Heart left ventricle (tissue), 16 donors: ENCODE measurements around the gene FA2H. TPM values are rescaled to one million over a fixed set of nuclear protein-coding genes. Genes with fewer than 3 reads are reported as not detected.

Source experiments
- ATAC-seq, 4 donors: fragments of 200-7000 bp; cut with Tn5 transposase; one replicate each; pipeline ENCODE4 v1.9.1; 2020 to 2022; ENCODE audit warnings: moderate library complexity in 4 of 4, mild to moderate bottlenecking in 3 of 4, moderate number of reproducible peaks in 1 of 4
- DNase-seq, 5 donors: peaks; one replicate each; pipeline ENCODE4 v3.0.0-alpha.2; 2020
- H3K27ac ChIP-seq, 12 donors: fragments of 200-600 bp; sonication (generic) in 4 of 12; one replicate each; pipeline versions ENCODE4 v1.5.0 to v1.8.0; 2016 to 2022; ENCODE audit warnings: mild to moderate bottlenecking in 2 of 12
- H3K27me3 ChIP-seq, 9 donors: fragments of 200-600 bp; sonication (generic) in 2 of 9; one replicate each; pipeline versions ENCODE4 v1.5.1 to v1.8.0; 2016 to 2022; ENCODE audit warnings: mild to moderate bottlenecking in 3 of 9
- H3K36me3 ChIP-seq, 9 donors: fragments of 200-600 bp; sonication (generic) in 2 of 9; one replicate each; pipeline versions ENCODE4 v1.5.0 to v1.8.0; 2018 to 2022; ENCODE audit warnings: mild to moderate bottlenecking in 2 of 9
- H3K4me1 ChIP-seq, 12 donors: fragments of 200-600 bp; sonication (generic) in 4 of 12; one replicate each; pipeline versions ENCODE4 v1.5.0 to v1.8.0; 2016 to 2022; ENCODE audit warnings: mild to moderate bottlenecking in 3 of 12
- H3K4me3 ChIP-seq, 12 donors: fragments of 200-600 bp; sonication (generic) in 4 of 12; one replicate each; pipeline versions ENCODE4 v1.5.0 to v1.8.0; 2017 to 2022; ENCODE audit warnings: mild to moderate bottlenecking in 9 of 12, moderate library complexity in 4 of 12
- H3K9me3 ChIP-seq, 12 donors: fragments of 200-600 bp; sonication (generic) in 4 of 12; one replicate each; pipeline versions ENCODE4 v1.5.0 to v1.8.0; 2016 to 2022; ENCODE audit warnings: mild to moderate bottlenecking in 1 of 12
- CTCF ChIP-seq, 12 donors: fragments of 200-600 bp; sonication (generic) in 4 of 12; IDR thresholded peaks; one replicate each; pipeline versions ENCODE4 v1.5.0 to v1.8.0; 2018 to 2022; ENCODE audit warnings: antibody characterized with exemption in 12 of 12, mild to moderate bottlenecking in 5 of 12
- POLR2A ChIP-seq, 2 donors: fragments of 450-650 bp; IDR thresholded peaks; one replicate each; pipeline ENCODE4 v1.6.1; 2017; ENCODE audit warnings: antibody characterized with exemption in 2 of 2, mild to moderate bottlenecking in 2 of 2, moderate library complexity in 2 of 2
- WGBS, 4 donors: extraction: QIAGEN DNeasy Blood & Tissue Kit in 2 of 4; methylation state at CpG; one replicate each; pipeline versions ENCODE4 v1.1.5 to v1.1.7; 2013 to 2018; 5-methylcytosine and 5-hydroxymethylcytosine counted together
- intact Hi-C, 10 donors: fragments of 100-400 bp; cut with DNase I; formaldehyde crosslinking; loops; one replicate each; pipeline versions ENCODE4 v1.11.1 to v1.14.2; 2022
- polyA plus RNA-seq, 2 donors: library from polyadenylated mRNA; stranded (reverse); fragments of 200-250 nt; gene quantifications; one replicate each; pipeline ENCODE4 v1.2.3, GENCODE V29; 2013
- total RNA-seq, 9 donors: library from RNA; depleted of rRNA in 2 of 9; stranded (reverse); fragments of >200 nt in 2 of 9; fragmentation: NEBNext Ultra II Directional in 3 of 9; extraction: Animal tissue kit (Norgen Biotek cat#: 25700) in 3 of 9; gene quantifications; one replicate each; pipeline versions ENCODE4 v1.1.0 to v1.2.4, GENCODE V29; 2016 to 2023
- donor health status: ischemic (EF 13 %, LVEDD 7.1; RV severe dilation, severe dysfunction).
- donor health status: healthy with polysubstance abuse.
- donor health status: DM: no; HTN: yes; CAD: no.
- donor health status: DM: no; HTN: no; CAD: no.
- donor health status: ischemic (EF 25% LVEDD 6.9; RV normal size, moderate dysfunction).
- donor health status: ischemic (EF 25% LVEDD 5.7; RV mildly dilated, moderate dysfunction).
- donor health status: healthy.
- donor health status: DM: yes; HTN: yes; CAD: no.
- donor health status: ischemic (EF 35%, LVEDD 5.7; RV mildly dilated, moderate dysfunction).
- donor health status: nonischemic (EF 11% LVEDD 7.7; RV severe dilation, severe dysfunction).
- donor health status: DM: yes; HTN: yes; CAD: no.
- donor health status: PGD.
- donor health status: ischemic (EF 29% LVEDD 5.4; RV normal size, mild dysfunction).
- donor health status: nonischemic (EF 23%, LVEDD 6.1; RV moderate dilation, normal function).

FA2H gene
- total and polyA plus RNA-seq, 11 donors, result 0.04 to 1.9 (median 0.39) TPM; not detected in 7

- Histone ChIP-seq H3K27me3 (peaks cover 0 to 7% (median 0%) of the 10 kb centered on the region in 9 donors), H3K4me3 (no peak overlapping the region), H3K9me3 (no peaks in the 10 kb centered on the region), H3K27ac (no peak overlapping the region), H3K4me1 (no peaks in the 10 kb centered on the region), H3K36me3 (no peaks in the 10 kb centered on the region)
- 87 to 91% (median 89%) methylated on average over 4 of the region's 4 CpGs for WGBS, 4 donors
- intact Hi-C loops, result no loop called here
- no peak for DNase-seq
- no peak for TF ChIP-seq CTCF (IDR thresholded peaks at IDR 0.05)
- no peak for TF ChIP-seq POLR2A (IDR thresholded peaks at IDR 0.05)
- ATAC-seq, result no peak
Measured at GRCh38 chr16:74758801-74759200, 15.8 kb downstream of the FA2H start.

DNA sequence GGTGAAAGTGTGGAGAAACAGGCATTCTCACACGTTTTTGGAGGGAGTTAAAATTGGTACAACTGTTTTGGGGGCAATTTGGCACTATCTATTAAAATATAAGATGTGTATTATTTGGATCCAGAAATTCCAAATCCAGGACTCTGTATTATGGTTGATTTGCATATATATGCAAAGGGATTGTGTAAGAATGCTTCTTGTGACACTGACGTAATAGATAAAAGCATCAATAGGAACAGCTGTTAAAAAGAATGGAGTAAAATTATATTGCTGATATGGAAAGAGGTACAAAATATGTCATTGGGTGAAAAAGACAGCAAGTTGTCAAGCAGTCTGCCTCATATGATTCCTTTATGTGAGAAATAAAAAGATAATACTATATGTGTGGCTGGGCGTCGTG lies 17.3 kb downstream of the FA2H start:
- H3K4me3 ChIP-seq, result no peak overlapping the region
- peaks cover 0 to 10% (median 0%) of the 10 kb centered on the region in 9 donors for H3K27me3 ChIP-seq
- 70 to 80% (median 76%) methylated on average over 4 of the region's 4 CpGs for WGBS, 4 donors
- H3K9me3 ChIP-seq, result no peaks in the 10 kb centered on the region
- H3K27ac ChIP-seq, result no peak overlapping the region
- DNase-seq (no peak), ATAC-seq (no peak)
- intact Hi-C loops, result no loop called here
- TF ChIP-seq POLR2A (IDR thresholded peaks at IDR 0.05) (no peak), CTCF (IDR thresholded peaks at IDR 0.05) (no peak)
- no peaks in the 10 kb centered on the region for H3K36me3 ChIP-seq
- no peaks in the 10 kb centered on the region for H3K4me1 ChIP-seq

GRCh38 chr16:74756203-74756602 lies 18.4 kb downstream of the FA2H start:
- no peaks in the 10 kb centered on the region for H3K36me3 ChIP-seq
- H3K9me3 ChIP-seq, result no peaks in the 10 kb centered on the region
- no peaks in the 10 kb centered on the region for H3K4me1 ChIP-seq
- peaks cover 0 to 10% (median 0%) of the 10 kb centered on the region in 9 donors for H3K27me3 ChIP-seq
- DNase-seq, result no peak
- no peak overlapping the region for H3K27ac ChIP-seq
- no peak for ATAC-seq
- no peak overlapping the region for H3K4me3 ChIP-seq
- no peak for TF ChIP-seq POLR2A (IDR thresholded peaks at IDR 0.05)
- TF ChIP-seq CTCF (IDR thresholded peaks at IDR 0.05), result no peak
- intact Hi-C loops, result no loop called here
- 44 to 53% (median 51%) methylated on average over 6 of the region's 6 CpGs for WGBS, 4 donors

DNA sequence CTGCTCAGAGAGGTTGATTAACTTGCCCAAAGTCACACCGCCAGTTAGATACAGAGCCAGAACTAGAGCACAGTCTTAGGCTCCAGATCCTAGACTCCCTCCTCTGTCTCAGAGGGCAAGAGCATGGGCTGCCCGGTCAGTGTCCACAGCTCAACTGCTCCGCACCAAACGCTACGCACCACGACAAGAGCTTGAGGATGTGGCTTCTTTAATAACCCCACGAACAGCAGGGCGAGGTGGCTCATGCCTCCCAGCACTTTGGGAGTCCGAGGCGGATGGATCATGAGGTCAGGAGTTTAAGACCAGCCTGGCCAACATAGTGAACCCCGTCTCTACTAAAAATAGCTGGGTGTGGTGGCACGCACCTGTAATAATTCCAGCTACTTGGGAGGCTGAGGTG lies 21.4 kb downstream of the FA2H start:
- 84 to 92% (median 88%) methylated on average over 9 to 12 of the region's 12 CpGs for WGBS, 4 donors
- no peak overlapping the region for H3K27ac ChIP-seq

More for the DNA sequence above, 21.4 kb downstream of the FA2H start:
- intact Hi-C loops, result no loop called here
- Histone ChIP-seq H3K4me3 (no peak overlapping the region), H3K36me3 (no peaks in the 10 kb centered on the region), H3K27me3 (peaks cover 0 to 10% (median 0%) of the 10 kb centered on the region in 9 donors), H3K9me3 (no peaks in the 10 kb centered on the region), H3K4me1 (no peaks in the 10 kb centered on the region)
- no peak for TF ChIP-seq POLR2A (IDR thresholded peaks at IDR 0.05)
- no peak for TF ChIP-seq CTCF (IDR thresholded peaks at IDR 0.05)
- DNase-seq, result no peak
- peak in 1 of 4 donors; percentile 18 for ATAC-seq
